CD4-positive, alpha-beta T cell treated with Interleukin-6 for 4 hours (primary cell): ENCODE data around the gene RAB20.
A peak's percentile ranks its signal among the peaks of the same experiment; 100 is the strongest.
"Not testable (repeated sequence)": the region's sequence is repeated elsewhere in the genome, so short reads cannot be mapped to it uniquely, and the experiment has no call there.

Experiments used
- DNase-seq: peaks from one replicate; pipeline ENCODE4 v3.0.0-alpha.2; 2020; ENCODE audit warnings: mixed read lengths

The RAB20 gene

DNA sequence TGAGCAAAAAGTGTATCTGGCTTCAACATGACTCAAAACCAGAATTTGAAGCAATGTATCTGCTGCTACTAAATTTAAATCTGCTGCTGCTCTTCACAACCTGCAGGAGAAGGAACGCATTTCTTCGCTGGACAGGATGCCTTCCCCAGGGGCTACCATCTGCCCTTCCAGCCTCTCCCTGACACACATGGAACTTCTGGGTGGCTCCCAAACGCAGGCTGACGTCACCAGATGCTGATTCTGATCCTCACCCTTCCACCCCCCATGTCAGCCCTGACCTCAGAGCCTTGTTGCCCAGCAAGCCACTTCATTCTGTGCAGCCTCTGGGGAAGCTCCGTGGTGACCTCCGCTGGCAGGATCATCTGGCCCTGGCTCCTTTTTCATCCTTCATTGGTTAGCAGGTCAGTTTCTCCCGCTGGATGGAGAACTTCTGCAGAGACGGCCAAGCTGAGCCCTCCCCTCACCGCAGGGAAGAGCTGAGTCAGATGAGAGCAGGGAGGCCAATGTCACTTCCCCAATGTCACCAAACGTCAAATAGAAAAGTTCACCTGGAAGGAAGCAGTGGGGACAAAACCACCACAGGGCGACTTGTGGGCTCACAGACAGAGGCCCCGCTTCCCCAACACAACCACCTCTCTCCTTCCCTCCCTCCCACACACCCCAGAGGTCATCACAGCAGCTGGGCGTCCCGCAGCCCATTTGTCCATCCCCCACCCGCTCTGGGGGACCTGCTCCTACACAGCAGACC is 14.0 kb upstream of the RAB20 start:
- no peak for DNase-seq

DNA sequence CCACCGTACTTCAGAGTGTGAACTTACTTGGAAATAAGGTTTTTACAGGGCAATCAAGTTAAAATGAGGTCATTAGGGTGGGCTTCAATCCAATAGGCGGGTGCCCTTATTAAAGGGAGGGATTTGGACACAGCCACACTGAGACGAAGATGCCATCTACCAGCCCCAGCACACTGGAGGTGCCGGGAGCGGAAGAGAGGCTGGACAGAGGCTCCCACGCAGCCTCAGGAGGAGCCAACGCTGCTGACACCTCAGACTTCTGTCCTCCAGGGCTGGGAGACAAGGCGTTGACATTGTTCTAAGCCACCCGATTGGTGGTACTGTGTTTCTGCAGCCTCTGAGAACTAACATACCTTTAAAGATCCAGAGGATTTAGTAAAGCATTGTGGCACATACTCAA is 12.6 kb upstream of the RAB20 start:
- DNase-seq = no peak

DNA sequence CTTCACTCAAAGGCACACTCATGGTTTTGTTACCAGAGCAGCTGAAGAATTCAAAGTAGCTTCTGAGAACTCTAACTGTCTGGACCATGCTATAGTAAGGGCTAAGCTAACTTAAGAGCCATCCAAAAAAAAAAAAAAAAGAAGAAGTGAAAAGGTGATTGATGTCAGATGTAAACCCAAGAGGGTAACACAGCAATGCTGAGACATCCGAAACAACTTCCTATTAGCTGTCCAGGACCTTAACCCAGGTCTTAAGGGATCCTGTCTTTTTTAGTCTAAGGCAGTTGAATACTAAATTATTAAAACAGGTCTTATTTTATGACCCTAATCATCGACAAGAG is 11.2 kb upstream of the RAB20 start:
- no peak for DNase-seq

DNA sequence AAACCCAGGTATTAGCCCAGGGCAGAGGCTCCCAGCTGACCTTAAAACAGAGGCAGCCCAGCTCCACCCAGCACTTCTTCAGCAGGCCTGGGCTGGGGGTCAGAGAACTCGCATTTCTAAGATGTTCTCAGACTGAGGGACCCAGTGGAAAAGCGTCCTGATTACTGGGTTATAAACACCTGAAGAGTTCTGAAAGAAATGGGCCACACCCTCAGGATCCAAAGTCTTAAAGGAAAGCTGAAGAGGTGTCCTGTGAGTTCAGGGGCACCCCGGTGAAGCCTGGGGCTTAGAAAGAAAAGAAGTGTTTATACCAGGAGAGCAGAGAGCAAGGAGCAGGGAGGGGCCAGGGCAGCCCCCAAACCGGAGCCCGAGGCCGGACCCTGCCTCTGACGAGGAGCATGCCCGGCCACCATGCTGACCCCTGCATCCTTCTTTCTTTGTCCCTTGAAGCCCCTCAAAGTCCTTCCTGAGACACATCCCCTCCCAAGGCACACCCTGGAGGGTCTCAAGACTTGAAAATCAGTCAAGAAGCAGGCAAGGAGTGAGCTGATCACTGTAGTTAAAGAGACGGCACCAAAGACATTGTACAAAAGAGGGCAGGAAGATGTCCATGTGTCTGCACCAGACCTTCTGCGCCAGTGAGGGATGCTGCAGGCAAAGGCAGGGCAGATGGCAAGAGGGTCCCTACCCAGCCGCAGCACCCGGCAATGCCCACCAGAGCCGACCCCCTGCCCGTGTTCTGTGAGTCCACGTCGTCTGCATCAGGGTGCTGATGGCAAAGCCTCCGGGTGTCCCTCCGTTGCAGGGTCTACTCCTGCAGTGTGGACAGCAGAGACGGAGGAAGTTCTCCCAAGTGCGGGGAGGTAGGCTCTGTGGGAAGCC is 10.6 kb upstream of the RAB20 start:
- no peak for DNase-seq

DNA sequence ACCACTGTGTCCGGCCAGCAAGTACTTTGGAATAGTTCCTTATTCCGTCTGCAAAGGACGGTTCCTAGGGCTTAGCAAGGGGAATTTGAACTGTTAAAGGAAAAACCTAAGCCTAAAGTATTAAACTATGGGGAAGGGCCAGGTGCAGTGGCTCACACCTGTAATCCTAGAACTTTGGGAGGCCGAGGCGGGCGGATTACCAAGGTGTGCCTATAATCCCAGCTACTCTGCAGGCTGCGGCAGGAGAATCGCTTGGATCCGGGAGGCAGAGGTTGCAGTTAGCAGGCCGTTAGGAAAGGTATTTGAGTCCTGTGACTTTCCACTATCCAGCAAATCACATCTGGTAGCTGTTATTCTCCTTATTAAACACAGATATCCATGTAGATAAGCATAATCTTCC is 9.4 kb upstream of the RAB20 start:
- DNase-seq = no peak

DNA sequence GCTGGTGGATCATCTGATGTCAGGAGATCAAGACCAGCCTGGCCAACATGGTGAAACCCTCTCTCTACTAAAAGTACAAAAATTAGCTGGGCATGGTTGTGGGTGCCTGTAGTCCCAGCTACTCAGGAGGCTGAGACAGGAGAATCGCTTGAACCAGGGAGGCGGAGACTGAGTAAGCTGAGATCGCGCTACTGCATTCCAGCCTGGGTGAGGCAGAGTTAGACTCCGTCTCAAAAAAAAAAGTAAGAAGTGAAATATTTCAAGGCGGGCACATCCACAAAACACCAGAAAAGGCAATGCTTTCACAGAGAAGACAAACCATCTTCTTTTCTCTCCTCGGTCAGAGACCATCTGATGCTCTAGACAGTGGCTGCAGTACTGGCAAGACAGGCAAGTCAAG is 8.4 kb upstream of the RAB20 start:
- not testable (repeated sequence) for DNase-seq

DNA sequence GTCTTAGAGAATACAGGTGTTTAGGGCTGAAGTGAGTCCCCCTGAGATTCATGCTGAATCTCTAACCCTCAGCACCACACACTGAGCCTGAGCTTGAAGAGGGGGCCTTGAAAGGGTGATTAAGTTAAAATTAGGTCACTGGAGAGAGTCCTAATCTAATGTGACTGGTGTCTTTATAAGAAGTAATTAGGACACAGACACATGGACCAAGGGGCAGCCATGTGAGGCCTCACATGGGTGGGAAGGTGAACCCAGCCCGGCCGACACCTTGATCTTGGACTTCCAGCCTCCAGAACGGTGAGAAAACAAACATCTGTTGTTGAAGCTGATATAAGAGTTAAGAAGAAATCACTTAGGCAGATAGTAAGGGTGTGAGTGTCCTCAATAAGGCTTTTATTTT is 7.1 kb upstream of the RAB20 start:
- no peak for DNase-seq

DNA sequence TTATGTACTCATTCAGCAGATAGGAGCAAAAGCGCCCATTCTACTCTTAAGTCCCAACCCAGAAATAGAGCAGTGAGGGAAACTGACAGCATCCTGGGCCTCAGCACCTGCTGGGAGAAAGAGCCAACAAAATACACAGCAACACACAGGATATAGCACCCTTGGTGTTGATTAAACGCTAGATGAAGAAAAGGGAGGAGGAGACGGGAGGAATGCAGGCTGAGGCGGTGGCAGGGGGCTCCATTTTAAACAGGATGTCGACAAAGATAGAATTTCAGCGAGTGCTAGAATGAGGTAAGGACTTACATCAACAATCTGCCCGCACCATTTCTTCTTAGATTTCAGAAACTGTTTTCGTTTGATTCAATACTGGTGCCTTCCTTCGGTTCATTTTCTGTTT is 4.6 kb upstream of the RAB20 start:
- DNase-seq = no peak

DNA sequence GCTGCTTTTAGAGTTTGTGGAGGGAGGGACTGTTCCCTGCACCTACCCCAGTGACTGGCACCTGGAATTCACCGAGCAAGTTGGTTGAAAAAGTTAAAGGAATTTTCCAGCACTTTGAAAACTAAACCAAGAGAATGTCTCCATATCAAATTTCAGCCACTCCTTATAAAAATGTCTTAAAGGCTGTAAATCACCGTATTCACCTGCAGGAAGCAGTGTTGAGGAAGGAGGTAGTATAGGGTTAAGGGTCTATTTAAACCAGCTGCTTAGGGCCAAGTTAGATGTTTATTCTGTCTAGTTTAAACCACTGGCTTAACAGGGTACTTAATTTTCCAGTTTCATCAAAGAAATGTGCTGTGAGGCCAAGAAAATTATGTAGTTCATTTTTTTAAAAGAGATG is 3.8 kb upstream of the RAB20 start:
- no peak for DNase-seq

DNA sequence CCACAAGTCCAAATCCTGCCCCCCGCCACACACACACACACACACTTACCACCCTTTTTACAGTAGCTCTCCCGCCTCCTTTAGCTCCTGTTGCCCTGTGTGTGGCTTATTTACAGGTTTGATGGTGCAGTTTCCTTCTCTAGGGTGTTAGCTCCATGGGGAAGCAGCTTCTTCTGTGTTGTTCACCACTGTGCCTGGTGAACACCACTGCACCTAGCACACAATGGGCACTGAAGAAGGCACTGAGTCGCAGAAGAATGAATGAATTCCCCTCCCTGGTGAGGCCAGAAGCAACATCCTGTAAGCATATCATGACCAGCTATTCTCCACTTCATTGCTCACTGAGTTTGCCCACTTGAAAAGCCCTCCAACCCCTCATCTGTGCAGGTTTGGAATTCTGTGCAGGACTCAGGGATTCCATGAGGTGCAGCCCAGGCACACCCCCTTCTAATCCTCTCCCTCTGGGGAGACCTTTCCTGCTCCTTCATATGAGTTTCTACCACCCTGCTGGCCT is 3.0 kb upstream of the RAB20 start:
- no peak for DNase-seq

DNA sequence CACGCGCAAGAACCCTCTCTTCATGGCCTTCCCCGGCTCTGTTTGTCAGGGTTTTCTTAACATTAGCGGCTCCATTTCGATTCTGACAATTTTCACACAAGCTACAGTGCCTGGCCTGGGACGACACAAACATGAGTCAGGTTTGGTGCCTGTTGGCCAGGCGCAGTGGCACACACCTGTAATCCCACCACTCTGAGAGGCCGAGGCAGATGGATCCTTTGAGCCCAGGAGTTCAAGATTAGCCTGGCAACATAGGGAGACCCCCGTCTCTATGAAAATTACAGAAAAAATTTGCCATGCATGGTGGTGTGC is 1.9 kb upstream of the RAB20 start:
- no peak for DNase-seq

DNA sequence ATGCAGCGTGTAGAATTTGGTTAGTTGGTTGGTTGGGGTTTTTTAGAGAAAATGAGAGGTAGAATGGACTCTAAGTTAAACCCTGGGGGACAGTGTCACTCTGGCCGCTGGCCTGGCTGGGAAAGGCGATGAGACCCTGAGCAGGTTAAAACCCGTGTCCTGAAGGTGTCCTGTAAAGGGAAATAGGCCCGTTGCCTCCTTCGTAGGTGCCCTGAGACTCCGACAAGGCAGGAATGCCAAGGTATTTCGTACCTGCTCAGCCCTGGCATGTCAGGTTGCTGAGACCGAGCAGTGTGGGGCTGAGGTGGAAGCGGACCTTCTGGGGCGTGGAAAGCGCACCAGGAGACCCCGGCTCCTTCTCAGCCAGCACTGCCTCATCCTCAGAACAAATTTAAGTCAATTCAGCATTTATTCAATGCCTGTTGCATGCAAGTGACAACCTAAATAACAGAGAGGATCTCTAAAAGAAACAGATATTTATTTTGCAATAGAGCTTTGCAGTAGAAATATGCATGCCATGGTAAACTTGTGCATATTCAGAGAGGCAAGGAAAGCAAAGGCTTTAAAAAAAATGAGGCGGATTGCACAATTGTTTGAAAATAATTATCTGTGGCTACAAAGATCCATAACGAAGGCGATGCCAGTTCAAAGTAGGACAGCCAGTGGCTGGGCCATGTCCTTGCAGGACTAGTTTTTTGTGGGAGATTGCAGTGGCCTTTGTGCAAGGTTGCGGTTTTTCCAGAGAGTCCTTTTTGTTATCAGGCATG is 1.4 kb upstream of the RAB20 start:
- DNase-seq = no peak

DNA sequence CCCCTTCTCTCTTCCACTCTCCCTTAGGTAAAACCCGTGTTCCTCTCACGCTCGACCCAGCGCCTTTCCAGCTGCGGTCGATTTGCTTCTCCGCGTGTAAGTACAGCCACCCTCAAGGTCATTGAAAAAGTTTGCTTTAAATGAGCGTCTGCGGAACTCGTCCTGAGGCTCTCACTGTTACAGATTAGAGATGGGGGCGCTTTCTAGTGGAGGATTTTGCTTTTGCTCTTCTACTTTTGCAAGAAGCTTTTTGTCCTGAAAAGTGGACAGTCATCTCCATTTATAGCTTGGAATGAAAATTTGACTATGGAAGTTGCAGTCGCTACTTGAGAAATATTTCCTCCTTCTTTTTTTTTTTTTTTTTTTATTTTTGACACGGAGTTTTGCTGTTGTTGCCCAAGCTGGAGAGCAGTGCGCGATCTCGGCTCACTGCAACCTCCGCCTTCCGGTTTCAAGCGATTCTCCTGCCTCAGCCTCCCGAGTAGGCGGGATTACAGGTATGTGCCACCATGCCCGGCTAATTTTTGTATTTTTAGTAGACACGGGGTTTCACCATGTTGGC is 595 bp upstream of the RAB20 start:
- peak; percentile 23 for DNase-seq

DNA sequence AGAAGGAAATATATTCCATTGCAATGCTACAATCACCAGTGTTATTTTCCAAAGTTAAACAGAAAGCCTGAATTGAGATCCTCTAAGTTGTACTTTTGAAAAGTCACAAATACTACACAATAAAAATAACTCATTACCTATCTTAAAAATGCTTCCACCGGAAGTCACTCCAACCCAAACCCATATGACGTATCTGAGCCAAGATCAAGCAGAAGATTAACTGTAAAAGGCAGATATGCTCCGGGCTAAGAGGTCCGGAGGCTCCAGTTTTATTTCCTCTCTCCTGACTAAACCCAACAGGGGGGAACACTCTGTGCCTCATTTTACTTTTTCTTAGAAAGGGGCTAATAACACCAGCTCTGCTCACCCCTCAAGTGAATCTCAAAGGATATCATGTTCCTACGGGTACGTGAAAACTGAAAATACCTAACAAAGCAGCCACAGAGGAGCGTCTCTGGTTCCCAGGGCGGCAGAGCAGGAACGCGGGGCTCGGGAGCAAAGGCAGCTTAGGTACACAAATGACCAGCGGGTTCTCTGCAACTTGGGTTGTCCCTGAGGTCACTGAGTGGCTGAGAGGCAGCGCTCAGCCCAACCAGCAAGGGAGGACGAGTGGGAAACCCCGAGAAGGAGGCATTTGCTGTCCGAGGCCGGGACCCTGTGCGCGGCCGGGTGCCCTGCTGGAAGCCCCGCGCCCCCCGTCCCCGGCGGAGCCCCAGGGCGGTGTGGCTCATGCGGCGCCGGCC is 750 bp downstream of the RAB20 start:
- DNase-seq = peak; percentile 10

DNA sequence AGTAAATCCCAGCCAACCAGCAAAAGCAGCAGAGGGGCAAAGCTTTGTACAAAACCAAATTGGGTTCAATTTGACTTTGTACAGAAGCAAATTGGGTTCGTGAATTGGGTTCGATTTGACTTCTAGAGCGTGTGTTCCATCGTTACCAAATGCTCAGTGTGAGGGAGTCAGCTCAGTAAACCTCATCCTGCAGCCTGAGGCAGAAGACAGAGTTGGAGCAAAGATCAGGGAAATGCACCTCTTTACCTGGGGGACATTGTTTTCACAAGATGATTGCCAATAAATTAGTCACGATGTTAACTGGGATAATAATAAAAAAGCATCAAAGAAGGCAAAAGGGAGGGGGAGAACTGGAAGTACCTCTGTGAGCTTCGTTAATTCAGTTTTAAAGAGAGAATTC is 1.5 kb downstream of the RAB20 start:
- DNase-seq = no peak

DNA sequence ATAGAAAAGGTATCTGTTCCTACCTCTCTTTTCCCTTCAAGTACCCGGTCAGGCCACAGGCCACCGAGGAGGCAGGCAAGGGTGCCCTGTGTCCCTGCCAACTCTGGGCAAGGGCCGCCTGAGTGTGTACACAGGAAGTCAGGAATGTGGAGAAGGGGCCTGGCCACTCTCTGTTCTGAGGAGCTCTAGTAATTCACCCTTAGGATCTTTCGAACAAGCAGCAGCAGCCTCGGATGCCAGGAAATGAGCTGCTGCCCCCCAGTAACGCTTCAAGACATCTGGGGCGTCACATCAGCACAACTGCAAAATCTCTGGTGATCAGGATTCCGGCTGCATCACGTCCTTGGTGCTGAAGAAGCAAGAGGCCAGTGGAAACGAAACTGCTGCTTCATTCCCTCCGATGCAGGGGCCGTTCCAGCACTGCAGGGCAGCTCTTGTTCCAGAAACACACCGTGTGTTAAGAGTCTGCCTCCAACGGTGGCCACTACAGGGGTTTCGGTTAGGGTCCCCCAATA is 2.0 kb downstream of the RAB20 start:
- DNase-seq = no peak

DNA sequence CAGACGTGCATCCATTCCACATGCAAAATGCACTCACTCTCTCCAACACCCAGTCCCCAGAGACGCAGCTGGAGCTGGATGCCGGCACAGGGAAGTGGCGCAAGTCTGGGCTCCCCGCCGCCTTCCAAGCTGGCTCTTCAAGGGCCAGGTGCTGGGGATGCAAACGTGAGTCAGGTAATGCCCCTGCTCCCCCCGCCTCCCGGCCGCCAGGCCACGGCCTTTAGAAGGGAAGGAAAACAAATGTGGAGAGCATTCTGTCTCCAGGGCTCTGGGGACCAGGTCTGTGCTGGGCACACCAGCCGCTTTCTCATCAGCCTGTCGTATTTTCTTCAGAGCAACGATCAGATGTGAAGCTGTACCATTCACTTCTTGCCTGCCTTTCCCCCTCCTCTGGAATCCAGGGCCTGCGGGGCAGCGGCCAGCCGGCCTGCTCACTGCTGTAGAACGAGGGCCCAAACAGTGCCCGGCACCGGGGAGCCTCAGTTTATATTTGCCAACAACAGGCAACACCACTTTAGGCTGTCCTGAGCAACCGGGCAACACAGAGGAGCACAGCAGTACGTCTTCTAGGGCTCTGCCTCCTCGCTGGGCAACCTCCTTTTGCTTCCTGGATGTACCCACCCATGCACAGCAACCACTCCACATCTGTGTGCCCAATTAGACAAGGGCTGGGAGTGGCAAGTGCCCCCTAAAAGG is 3.8 kb downstream of the RAB20 start:
- DNase-seq = no peak

DNA sequence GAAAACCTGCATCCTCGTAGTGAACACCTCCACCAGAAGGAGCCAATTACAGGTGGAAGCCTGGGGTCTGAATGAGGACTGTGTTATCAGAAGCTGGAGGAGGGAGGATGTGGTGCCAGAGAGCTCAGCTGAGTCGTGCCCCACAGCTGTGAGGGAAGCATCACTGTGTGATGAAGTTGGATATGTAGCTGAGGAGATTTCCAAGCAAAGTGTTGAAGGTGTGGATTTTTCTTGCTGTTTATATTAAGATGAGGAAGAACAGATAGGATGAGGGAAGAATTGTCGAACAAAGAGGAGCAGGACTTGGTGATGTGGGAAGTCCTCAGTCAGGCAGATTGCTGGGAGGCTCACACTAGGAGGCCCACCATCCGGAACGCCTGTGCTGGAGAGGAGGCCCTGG is 4.4 kb downstream of the RAB20 start:
- DNase-seq = no peak

DNA sequence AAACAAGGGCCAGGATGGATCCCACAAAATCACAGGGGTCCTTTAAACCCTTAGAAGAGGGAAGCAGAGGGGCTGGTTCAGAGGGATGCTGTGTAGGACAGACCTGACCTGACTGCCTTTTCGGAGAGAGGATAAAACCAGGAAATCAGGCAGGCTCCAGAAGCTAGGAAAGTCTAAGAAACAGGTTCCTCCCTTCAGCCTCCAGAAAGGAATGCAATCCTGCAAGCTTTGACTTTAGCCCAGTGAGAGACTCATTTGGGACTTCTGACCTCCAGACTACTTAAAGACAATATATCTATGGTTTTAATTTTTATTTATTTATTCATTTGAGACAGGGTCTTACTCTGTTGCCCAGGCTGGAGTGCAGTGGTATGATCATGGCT is 5.3 kb downstream of the RAB20 start:
- no peak for DNase-seq

DNA sequence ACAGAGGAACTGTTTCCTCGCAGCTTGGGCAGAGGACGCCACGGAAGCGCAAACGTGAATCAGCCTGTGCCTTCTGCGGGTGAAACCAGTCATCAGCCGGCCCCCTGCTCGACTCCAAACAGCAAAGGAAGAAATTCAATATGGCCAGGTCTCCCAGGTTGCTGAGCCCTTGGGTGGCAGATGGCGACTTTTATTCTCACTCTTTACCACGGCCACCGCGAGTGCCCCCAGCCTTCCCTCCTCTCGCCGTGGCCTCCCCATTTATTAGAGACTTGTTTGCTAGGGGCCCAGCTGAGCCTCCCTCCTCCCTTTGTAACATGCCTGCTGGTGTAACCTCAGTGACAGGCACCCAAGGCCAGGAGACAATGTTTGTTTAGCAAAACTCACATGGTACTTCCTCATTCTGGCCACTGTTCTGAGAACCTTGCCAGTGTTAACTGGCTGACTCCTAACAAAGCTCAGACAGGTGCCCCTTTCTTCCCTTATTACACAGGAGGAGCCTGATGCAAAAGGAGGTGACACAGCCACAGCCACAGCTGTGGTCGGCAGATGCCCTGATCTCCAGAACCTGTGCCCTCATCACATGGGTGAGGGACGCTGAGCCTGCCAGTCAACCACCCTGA is 5.8 kb downstream of the RAB20 start:
- no peak for DNase-seq

DNA sequence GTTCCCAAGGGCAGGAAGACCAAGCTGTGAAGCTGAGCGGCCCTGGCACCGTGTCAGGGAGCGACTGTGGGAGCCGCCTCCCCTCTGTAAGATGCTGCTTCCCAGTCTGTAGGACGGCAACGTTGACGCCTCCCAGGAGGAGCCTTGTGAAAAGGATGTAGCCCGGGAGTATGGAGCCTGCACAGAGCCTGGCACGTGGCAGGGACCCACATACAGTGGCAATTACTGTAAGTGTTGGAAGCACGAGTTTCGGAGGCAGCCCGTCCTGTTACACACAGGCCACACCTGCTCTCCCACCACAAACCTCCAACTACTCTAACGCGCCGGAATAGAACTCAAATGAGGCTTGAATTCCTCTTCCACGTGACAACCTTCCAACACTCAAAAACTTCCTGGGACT is 6.6 kb downstream of the RAB20 start:
- DNase-seq = no peak
